ENCODE data around the gene NETO2. TPM values are rescaled to one million over a fixed set of nuclear protein-coding genes. Genes with fewer than 3 reads are reported as not detected.
"Not testable (repeated sequence)": the region's sequence is repeated elsewhere in the genome, so short reads cannot be mapped to it uniquely, and the experiment has no call there.

Gene NETO2
- total and polyA plus RNA-seq, 2 experiments from 2014 or later = 4.0 to 14.6 TPM

- Histone ChIP-seq H3K4me1 (ENCODE audit: insufficient read depth) (no peaks in the 10 kb centered on the region), H3K36me3 (ENCODE audit: low read depth) (no peaks in the 10 kb centered on the region), H3K27me3 (replicated peaks; ENCODE audit: insufficient read depth) (no peaks in the 10 kb centered on the region), H3K9me2 (ENCODE audit: insufficient read depth) (no peaks in the 10 kb centered on the region), H2AFZ (no peak overlapping the region), H4K20me1 (ENCODE audit: insufficient read depth) (no peaks in the 10 kb centered on the region), H3K4me3 (no peak overlapping the region), H3K9me3 (ENCODE audit: low read depth) (no peaks in the 10 kb centered on the region), H3K9ac (no peak overlapping the region), H3K4me2 (ENCODE audit: unreplicated experiment) (no peak overlapping the region), H3F3A (ENCODE audit: insufficient read depth) (no peaks in the 10 kb centered on the region), H3K79me2 (ENCODE audit: insufficient read depth) (no peaks in the 10 kb centered on the region), H3K27ac (no peak overlapping the region)
- 89 to 98% methylated on average over 2 of the region's 2 CpGs for WGBS, 2 experiments (ENCODE audit: low coverage in 1 of 2, low lambda C conversion rate in 2 of 2, missing lambda C conversion rate in 2 of 2)
- in situ Hi-C loops (cut with MboI) = no loop called here
- no peak for DNase-seq
- TF ChIP-seq EZH2phosphoT487 (IDR thresholded peaks at IDR 0.05; ENCODE audit: insufficient read depth, low read depth) = no peak
- TF ChIP-seq EZH2 (IDR thresholded peaks at IDR 0.05; ENCODE audit: insufficient read depth, poor library complexity, severe bottlenecking) = no peak
Observed at GRCh38 chr16:47113130-47113529, 30.6 kb downstream of the NETO2 start.

- no peaks in the 10 kb centered on the region for H3F3A ChIP-seq (ENCODE audit: insufficient read depth)
- no peak overlapping the region for H3K4me2 ChIP-seq (ENCODE audit: unreplicated experiment)
- 93 to 94% methylated on average over 3 of the region's 3 CpGs for WGBS, 2 experiments (ENCODE audit: low coverage in 1 of 2, low lambda C conversion rate in 2 of 2, missing lambda C conversion rate in 2 of 2)
- H3K9me3 ChIP-seq (ENCODE audit: low read depth) = no peaks in the 10 kb centered on the region
- in situ Hi-C loops (cut with MboI) = no loop called here
- no peak for DNase-seq
- H3K9ac ChIP-seq = no peak overlapping the region
- no peaks in the 10 kb centered on the region for H4K20me1 ChIP-seq (ENCODE audit: insufficient read depth)
- no peak overlapping the region for H2AFZ ChIP-seq
- H3K27ac ChIP-seq = no peak overlapping the region
- H3K4me3 ChIP-seq = no peak overlapping the region
- no peak for TF ChIP-seq EZH2phosphoT487 (IDR thresholded peaks at IDR 0.05; ENCODE audit: insufficient read depth, low read depth)
- TF ChIP-seq EZH2 (IDR thresholded peaks at IDR 0.05; ENCODE audit: insufficient read depth, poor library complexity, severe bottlenecking) = no peak
- H3K79me2 ChIP-seq (ENCODE audit: insufficient read depth) = no peaks in the 10 kb centered on the region
- H3K27me3 ChIP-seq (replicated peaks; ENCODE audit: insufficient read depth) = no peaks in the 10 kb centered on the region
- H3K4me1 ChIP-seq (ENCODE audit: insufficient read depth) = no peaks in the 10 kb centered on the region
- H3K36me3 ChIP-seq (ENCODE audit: low read depth) = no peaks in the 10 kb centered on the region
- no peaks in the 10 kb centered on the region for H3K9me2 ChIP-seq (ENCODE audit: insufficient read depth)
Observed at GRCh38 chr16:47110939-47111338, 32.8 kb downstream of the NETO2 start.

GRCh38 chr16:47109361-47109760 is 34.4 kb downstream of the NETO2 start:
- Histone ChIP-seq H2AFZ (no peak overlapping the region), H3K79me2 (ENCODE audit: insufficient read depth) (no peaks in the 10 kb centered on the region), H3K27ac (no peak overlapping the region), H4K20me1 (ENCODE audit: insufficient read depth) (no peaks in the 10 kb centered on the region), H3F3A (ENCODE audit: insufficient read depth) (no peaks in the 10 kb centered on the region), H3K9me3 (ENCODE audit: low read depth) (no peaks in the 10 kb centered on the region), H3K4me1 (ENCODE audit: insufficient read depth) (no peaks in the 10 kb centered on the region), H3K36me3 (ENCODE audit: low read depth) (no peaks in the 10 kb centered on the region), H3K9me2 (ENCODE audit: insufficient read depth) (no peaks in the 10 kb centered on the region), H3K4me3 (no peak overlapping the region), H3K27me3 (replicated peaks; ENCODE audit: insufficient read depth) (no peaks in the 10 kb centered on the region), H3K9ac (no peak overlapping the region), H3K4me2 (ENCODE audit: unreplicated experiment) (no peak overlapping the region)
- 90 to 91% methylated on average over 5 of the region's 5 CpGs for WGBS, 2 experiments (ENCODE audit: low coverage in 1 of 2, low lambda C conversion rate in 2 of 2, missing lambda C conversion rate in 2 of 2)
- in situ Hi-C loops (cut with MboI) = no loop called here
- DNase-seq = no peak
- TF ChIP-seq EZH2 (IDR thresholded peaks at IDR 0.05; ENCODE audit: insufficient read depth, poor library complexity, severe bottlenecking) (no peak), EZH2phosphoT487 (IDR thresholded peaks at IDR 0.05; ENCODE audit: insufficient read depth, low read depth) (no peak)

- 84 to 94% methylated on average over 4 of the region's 4 CpGs for WGBS, 2 experiments (ENCODE audit: low coverage in 1 of 2, low lambda C conversion rate in 2 of 2, missing lambda C conversion rate in 2 of 2)
- H3F3A ChIP-seq (ENCODE audit: insufficient read depth); DNase-seq; H3K36me3 ChIP-seq (ENCODE audit: low read depth); H3K4me3 ChIP-seq; H3K4me2 ChIP-seq (ENCODE audit: unreplicated experiment); H3K79me2 ChIP-seq (ENCODE audit: insufficient read depth); H3K9me3 ChIP-seq (ENCODE audit: low read depth); in situ Hi-C loops (cut with MboI); H2AFZ ChIP-seq; H3K27me3 ChIP-seq (replicated peaks; ENCODE audit: insufficient read depth); H3K4me1 ChIP-seq (ENCODE audit: insufficient read depth); H3K27ac ChIP-seq; H3K9ac ChIP-seq; H4K20me1 ChIP-seq (ENCODE audit: insufficient read depth); H3K9me2 ChIP-seq (ENCODE audit: insufficient read depth): not testable (repeated sequence)
Observed at GRCh38 chr16:47102921-47103320, 40.8 kb downstream of the NETO2 start.

- H3K9me2 ChIP-seq (ENCODE audit: insufficient read depth); H3K4me3 ChIP-seq; H3K27ac ChIP-seq; in situ Hi-C loops (cut with MboI); H3F3A ChIP-seq (ENCODE audit: insufficient read depth); H3K27me3 ChIP-seq (replicated peaks; ENCODE audit: insufficient read depth); H4K20me1 ChIP-seq (ENCODE audit: insufficient read depth); H3K79me2 ChIP-seq (ENCODE audit: insufficient read depth); H3K4me1 ChIP-seq (ENCODE audit: insufficient read depth); H3K36me3 ChIP-seq (ENCODE audit: low read depth); H3K9me3 ChIP-seq (ENCODE audit: low read depth); H2AFZ ChIP-seq; H3K4me2 ChIP-seq (ENCODE audit: unreplicated experiment); H3K9ac ChIP-seq; DNase-seq: not testable (repeated sequence)
- WGBS, 2 experiments (ENCODE audit: low coverage in 1 of 2, low lambda C conversion rate in 2 of 2, missing lambda C conversion rate in 2 of 2) = 80 to 95% methylated on average over 6 of the region's 6 CpGs
Observed at GRCh38 chr16:47097154-47097553, 46.6 kb downstream of the NETO2 start.

Data from GM23248 (cell line).